MM.1S (cell line): ENCODE measurements around the gene FGR.

Experiments
- DNase-seq: peaks from one replicate; pipeline ENCODE4 v3.0.0-alpha.2; 2015
- H2AFZ ChIP-seq: fragments of 300-600 bp; sonication (generic); 2 replicates; pipeline ENCODE4 v1.6.0; 2016; ENCODE audit warnings: antibody characterized with exemption, low read length
- H3F3A ChIP-seq: fragments of 300-600 bp; sonication (generic); 2 replicates; pipeline ENCODE4 v1.6.1; 2016; ENCODE audit warnings: mild to moderate bottlenecking, antibody characterized with exemption, low read length, moderate library complexity, mixed read lengths; ENCODE audit not compliant: insufficient read depth
- H3K27ac ChIP-seq: fragments of 300-600 bp; sonication (generic); 2 replicates; pipeline ENCODE4 v1.5.1; 2016; ENCODE audit warnings: mild to moderate bottlenecking, low read length
- H3K27me3 ChIP-seq: fragments of 300-600 bp; sonication (generic); replicated peaks from 2 replicates; pipeline ENCODE4 v1.6.0; 2016; ENCODE audit warnings: low read length; ENCODE audit not compliant: insufficient read depth
- H3K36me3 ChIP-seq: fragments of 300-600 bp; sonication (generic); replicated peaks from 2 replicates; pipeline ENCODE4 v1.6.1; 2016; ENCODE audit warnings: mild to moderate bottlenecking, low read length, mixed read lengths; ENCODE audit not compliant: insufficient read depth
- H3K4me1 ChIP-seq: fragments of 300-600 bp; sonication (generic); 2 replicates; pipeline ENCODE4 v1.6.1; 2016; ENCODE audit warnings: low read length, mixed read lengths
- H3K4me2 ChIP-seq: fragments of 300-600 bp; sonication (generic); 2 replicates; pipeline ENCODE4 v1.6.0; 2016; ENCODE audit warnings: low read depth, low read length
- H3K4me3 ChIP-seq: fragments of 300-600 bp; sonication (generic); 2 replicates; pipeline ENCODE4 v1.5.1; 2016; ENCODE audit warnings: low read length, mixed read lengths
- H3K79me2 ChIP-seq: fragments of 300-600 bp; sonication (generic); 2 replicates; pipeline ENCODE4 v1.6.1; 2016; ENCODE audit warnings: mixed run types, low read length, mixed read lengths
- H3K9ac ChIP-seq: fragments of 300-600 bp; sonication (generic); 2 replicates; pipeline ENCODE4 v1.6.1; 2016; ENCODE audit warnings: low read length, mixed read lengths
- H3K9me2 ChIP-seq: fragments of 300-600 bp; sonication (generic); replicated peaks from 2 replicates; pipeline ENCODE4 v1.6.1; 2016; ENCODE audit warnings: mild to moderate bottlenecking, low read length, mixed read lengths; ENCODE audit not compliant: insufficient read depth
- H3K9me3 ChIP-seq: fragments of 300-600 bp; sonication (generic); replicated peaks from 2 replicates; pipeline ENCODE4 v1.6.1; 2016; ENCODE audit warnings: mild to moderate bottlenecking, low read length, mixed read lengths; ENCODE audit not compliant: insufficient read depth
- H4K20me1 ChIP-seq: fragments of 300-600 bp; sonication (generic); 2 replicates; pipeline ENCODE4 v1.6.1; 2016; ENCODE audit warnings: mild to moderate bottlenecking, low read length, moderate library complexity, mixed read lengths; ENCODE audit not compliant: insufficient read depth
- EZH2 ChIP-seq: fragments of 300-600 bp; sonication (generic); optimal IDR thresholded peaks from 2 replicates; pipeline ENCODE3; 2017; ENCODE audit warnings: low read depth, mild to moderate bottlenecking, antibody characterized with exemption, low read length, mixed read lengths
- EZH2phosphoT487 ChIP-seq: fragments of 300-600 bp; sonication (generic); IDR thresholded peaks from 2 replicates; pipeline ENCODE4 v1.6.1; 2018; ENCODE audit warnings: antibody characterized with exemption, low read length
- TF ChIP-seq, protein P1 (sequence below): fragments of 300-600 bp; sonication (generic); IDR thresholded peaks from 2 replicates; pipeline ENCODE4 v1.5.1; 2016; ENCODE audit warnings: antibody characterized with exemption, low read length, mixed read lengths

Gene FGR

DNA sequence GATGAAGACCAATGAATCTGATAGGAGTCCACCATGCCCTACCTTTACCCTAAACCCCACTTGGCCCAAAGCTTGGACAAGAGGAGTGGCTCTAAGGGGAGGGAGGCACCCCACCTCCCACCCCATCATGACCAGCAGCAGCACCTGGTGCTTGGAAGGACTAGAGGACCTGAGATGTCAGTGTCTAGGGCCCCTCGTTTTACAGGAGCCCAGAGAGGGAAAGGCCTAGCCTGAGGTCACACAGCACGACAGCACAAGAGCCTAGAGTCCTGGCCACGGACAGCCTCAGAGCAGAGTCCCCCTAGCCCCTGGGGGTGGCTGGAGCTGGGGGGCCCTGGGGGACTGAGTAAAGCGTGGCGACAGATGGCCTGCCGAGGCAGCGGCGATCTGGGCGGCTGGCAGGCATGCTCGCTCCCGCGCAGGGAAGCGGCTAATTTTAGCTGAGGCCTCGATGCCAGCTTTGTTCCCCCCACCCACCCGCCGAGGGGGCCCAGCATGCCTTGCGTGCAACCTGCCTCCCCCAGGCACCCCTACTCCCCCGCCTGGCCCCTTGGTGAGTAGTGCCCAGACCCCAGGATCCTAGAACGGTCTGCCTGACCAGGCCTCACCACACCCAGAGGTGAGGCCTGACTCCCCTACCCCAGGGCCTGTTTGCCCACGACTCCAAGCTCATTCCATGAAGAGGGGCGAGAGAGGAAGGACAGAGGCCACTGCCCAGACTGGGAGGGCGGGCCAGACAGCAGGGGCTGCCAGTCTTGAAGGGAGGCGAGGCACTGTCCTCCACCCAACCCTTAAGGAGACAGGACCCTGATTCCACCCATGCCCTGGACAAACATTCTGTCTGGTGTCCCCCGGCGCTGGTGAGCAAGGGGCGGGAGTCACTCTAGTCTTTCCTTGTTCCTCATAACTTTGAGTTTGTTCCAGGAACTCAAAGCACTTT lies 70.0 kb downstream of the FGR start:
- Histone ChIP-seq H3K79me2 (no peaks in the 10 kb centered on the region), H3K9me2 (no peaks in the 10 kb centered on the region), H3K36me3 (no peaks in the 10 kb centered on the region), H3K27ac (no peak overlapping the region), H3K9me3 (no peaks in the 10 kb centered on the region), H3K27me3 (no peaks in the 10 kb centered on the region), H3K4me3 (no peak overlapping the region), H2AFZ (no peak overlapping the region), H4K20me1 (no peaks in the 10 kb centered on the region), H3F3A (no peaks in the 10 kb centered on the region), H3K9ac (no peak overlapping the region), H3K4me1 (peaks cover 6% of the 10 kb centered on the region), H3K4me2 (no peak overlapping the region)
- TF ChIP-seq EZH2phosphoT487 (no peak), EZH2 (no peak)
- TF ChIP-seq, protein P1, sequence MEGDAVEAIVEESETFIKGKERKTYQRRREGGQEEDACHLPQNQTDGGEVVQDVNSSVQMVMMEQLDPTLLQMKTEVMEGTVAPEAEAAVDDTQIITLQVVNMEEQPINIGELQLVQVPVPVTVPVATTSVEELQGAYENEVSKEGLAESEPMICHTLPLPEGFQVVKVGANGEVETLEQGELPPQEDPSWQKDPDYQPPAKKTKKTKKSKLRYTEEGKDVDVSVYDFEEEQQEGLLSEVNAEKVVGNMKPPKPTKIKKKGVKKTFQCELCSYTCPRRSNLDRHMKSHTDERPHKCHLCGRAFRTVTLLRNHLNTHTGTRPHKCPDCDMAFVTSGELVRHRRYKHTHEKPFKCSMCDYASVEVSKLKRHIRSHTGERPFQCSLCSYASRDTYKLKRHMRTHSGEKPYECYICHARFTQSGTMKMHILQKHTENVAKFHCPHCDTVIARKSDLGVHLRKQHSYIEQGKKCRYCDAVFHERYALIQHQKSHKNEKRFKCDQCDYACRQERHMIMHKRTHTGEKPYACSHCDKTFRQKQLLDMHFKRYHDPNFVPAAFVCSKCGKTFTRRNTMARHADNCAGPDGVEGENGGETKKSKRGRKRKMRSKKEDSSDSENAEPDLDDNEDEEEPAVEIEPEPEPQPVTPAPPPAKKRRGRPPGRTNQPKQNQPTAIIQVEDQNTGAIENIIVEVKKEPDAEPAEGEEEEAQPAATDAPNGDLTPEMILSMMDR, result no peak
- no peak for DNase-seq

DNA sequence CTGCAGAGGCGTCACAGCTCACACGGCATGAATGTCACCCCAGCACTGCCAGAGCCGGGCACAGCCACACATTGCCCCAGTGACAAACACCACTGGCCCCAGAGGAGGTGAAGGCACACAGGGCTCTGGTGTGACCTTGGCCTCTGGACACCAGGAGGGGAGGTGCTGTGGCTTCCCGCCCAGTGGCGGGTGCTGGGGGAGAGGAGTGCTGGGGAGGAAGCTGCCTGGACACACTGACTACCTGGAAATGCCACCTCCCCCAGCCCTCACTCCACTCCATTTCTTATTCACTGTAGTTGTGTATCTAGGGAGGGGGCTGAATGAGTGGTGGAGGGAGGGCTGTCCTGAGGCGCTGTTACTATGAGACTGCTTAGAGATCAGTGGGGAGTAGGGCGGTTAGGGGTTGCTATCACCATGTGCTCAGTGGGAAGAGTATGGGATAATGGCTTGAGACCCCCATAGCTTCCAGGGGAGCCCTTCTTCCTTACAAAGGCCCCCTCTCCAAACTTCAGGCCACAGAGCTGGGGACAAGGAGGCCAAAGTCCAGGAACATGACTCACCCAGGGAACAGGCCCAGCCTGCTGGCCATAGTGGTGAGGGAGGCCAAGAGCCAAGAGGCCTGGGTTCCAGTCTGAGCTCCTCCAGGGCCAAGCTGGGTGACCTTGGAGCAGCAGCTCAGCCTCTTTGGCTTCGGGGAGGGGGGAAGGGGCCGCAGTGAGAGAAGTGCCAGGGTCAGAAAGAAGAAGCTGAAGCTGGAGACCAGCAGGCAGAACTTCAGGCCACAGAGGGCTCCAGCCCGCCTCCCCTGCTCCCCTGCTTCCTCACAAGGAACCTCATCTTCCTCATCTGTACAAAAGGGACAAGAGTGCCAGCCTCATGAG lies 71.2 kb downstream of the FGR start:
- Histone ChIP-seq H3K36me3 (no peaks in the 10 kb centered on the region), H3F3A (no peaks in the 10 kb centered on the region), H3K27ac (no peak overlapping the region), H3K4me3 (no peak overlapping the region), H4K20me1 (no peaks in the 10 kb centered on the region), H2AFZ (no peak overlapping the region), H3K9me3 (no peaks in the 10 kb centered on the region), H3K27me3 (no peaks in the 10 kb centered on the region), H3K9ac (no peak overlapping the region), H3K4me2 (no peak overlapping the region), H3K9me2 (no peaks in the 10 kb centered on the region), H3K4me1 (peaks cover 6% of the 10 kb centered on the region), H3K79me2 (no peaks in the 10 kb centered on the region)
- no peak for DNase-seq
- TF ChIP-seq EZH2 (no peak), EZH2phosphoT487 (no peak)
- TF ChIP-seq, protein P1, result no peak

DNA sequence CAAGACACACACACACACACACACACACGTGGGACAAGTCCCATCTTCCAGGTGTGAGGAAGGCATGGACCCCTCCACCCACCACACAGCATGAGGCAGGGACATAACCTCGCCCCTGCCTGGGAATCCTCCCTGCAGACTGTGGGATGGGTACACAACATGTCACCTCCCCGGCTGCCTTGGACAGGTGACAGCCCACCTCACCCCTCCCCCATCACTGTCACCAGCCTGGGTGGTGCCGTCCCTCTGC lies 71.7 kb downstream of the FGR start:
- Histone ChIP-seq H3F3A (no peaks in the 10 kb centered on the region), H3K27ac (no peak overlapping the region), H3K9ac (no peak overlapping the region), H3K36me3 (no peaks in the 10 kb centered on the region), H3K9me3 (no peaks in the 10 kb centered on the region), H3K4me3 (no peak overlapping the region), H3K9me2 (no peaks in the 10 kb centered on the region), H3K4me2 (no peak overlapping the region), H2AFZ (no peak overlapping the region), H3K4me1 (peaks cover 6% of the 10 kb centered on the region), H4K20me1 (no peaks in the 10 kb centered on the region), H3K79me2 (no peaks in the 10 kb centered on the region), H3K27me3 (no peaks in the 10 kb centered on the region)
- TF ChIP-seq EZH2 (no peak), EZH2phosphoT487 (no peak)
- TF ChIP-seq, protein P1, result no peak
- no peak for DNase-seq
